ENCODE measurements around the gene TNP2.
A peak's percentile ranks its signal among the peaks of the same experiment; 100 is the strongest.

The TNP2 gene

DNA sequence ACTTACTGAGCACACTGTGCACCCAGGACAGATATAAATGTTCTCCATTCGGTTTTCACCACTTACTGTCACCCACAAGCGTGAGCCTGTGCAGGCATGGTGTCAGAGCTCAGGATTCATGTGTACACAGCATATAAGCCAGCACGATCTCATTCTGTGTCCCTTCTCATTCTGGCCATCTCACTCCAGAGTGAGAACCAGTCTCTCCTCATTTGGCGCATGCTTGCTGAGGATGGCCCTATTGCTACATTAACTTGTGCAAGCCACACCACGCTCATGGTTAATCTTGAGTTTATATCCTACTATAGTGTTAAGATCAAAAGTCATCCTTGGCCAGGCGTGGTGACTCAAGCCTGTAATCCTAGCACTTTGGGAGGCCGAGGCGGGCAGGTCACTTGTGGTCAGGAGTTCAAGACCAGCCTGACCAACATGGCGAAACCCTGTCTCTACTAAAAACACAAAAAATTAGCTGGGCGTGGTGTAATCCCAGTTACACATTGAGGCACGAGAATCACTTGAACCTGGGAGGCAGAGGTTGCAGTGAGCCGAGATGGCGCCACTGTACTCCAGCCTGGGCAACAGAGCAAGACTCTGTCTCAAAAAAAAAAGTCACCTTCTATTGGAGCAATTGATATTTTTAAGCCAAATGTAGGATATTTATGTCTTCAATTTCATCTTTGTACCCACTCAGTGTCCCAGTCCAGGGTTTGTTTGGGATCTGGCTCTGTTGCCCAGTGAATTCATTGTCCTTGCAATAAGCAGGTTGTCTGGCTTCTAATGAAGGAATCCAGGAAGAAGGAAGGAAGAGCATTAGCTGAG is 34.0 kb downstream of the TNP2 start:
- Histone ChIP-seq H3K4me1 (ENCODE audit: insufficient read depth, low read length) (peaks cover 88% of the 10 kb centered on the region), H4K20me1 (ENCODE audit: insufficient read depth, low read length) (no peaks in the 10 kb centered on the region), H3K4me2 (ENCODE audit: insufficient read depth, low read length) (no peak overlapping the region), H3K79me2 (ENCODE audit: insufficient read depth, low read length) (peaks cover 11% of the 10 kb centered on the region), H3K27ac (ENCODE audit: low read length) (peak overlapping the region; percentile 99), H3K9ac (ENCODE audit: low read depth, low read length) (peak overlapping the region; percentile 62; the same call in 1 of the 2 replicates), H3K36me3 (ENCODE audit: insufficient read depth, low read length) (no peaks in the 10 kb centered on the region), H3K27me3 (ENCODE audit: insufficient read depth, low read length, poor library complexity) (no peaks in the 10 kb centered on the region), H2AFZ (ENCODE audit: low read depth, low read length) (no peak overlapping the region), H3K4me3 (ENCODE audit: low read depth in 1 of 2, low read length in 2 of 2) (no peak overlapping the region), H3K9me3 (ENCODE audit: insufficient read depth, low read length, severe bottlenecking) (no peaks in the 10 kb centered on the region)
- no peak for DNase-seq
- no peak for ATAC-seq (ENCODE audit: insufficient read depth, low read depth)
- TF ChIP-seq, protein P1, sequence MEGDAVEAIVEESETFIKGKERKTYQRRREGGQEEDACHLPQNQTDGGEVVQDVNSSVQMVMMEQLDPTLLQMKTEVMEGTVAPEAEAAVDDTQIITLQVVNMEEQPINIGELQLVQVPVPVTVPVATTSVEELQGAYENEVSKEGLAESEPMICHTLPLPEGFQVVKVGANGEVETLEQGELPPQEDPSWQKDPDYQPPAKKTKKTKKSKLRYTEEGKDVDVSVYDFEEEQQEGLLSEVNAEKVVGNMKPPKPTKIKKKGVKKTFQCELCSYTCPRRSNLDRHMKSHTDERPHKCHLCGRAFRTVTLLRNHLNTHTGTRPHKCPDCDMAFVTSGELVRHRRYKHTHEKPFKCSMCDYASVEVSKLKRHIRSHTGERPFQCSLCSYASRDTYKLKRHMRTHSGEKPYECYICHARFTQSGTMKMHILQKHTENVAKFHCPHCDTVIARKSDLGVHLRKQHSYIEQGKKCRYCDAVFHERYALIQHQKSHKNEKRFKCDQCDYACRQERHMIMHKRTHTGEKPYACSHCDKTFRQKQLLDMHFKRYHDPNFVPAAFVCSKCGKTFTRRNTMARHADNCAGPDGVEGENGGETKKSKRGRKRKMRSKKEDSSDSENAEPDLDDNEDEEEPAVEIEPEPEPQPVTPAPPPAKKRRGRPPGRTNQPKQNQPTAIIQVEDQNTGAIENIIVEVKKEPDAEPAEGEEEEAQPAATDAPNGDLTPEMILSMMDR (IDR thresholded peaks at IDR 0.05; ENCODE audit: borderline replicate concordance, extremely low read depth, low read length, poor library complexity, severe bottlenecking) = no peak
- TF ChIP-seq EZH2 (IDR thresholded peaks at IDR 0.05; ENCODE audit: borderline replicate concordance, low read depth, low read length, severe bottlenecking) = no peak

DNA sequence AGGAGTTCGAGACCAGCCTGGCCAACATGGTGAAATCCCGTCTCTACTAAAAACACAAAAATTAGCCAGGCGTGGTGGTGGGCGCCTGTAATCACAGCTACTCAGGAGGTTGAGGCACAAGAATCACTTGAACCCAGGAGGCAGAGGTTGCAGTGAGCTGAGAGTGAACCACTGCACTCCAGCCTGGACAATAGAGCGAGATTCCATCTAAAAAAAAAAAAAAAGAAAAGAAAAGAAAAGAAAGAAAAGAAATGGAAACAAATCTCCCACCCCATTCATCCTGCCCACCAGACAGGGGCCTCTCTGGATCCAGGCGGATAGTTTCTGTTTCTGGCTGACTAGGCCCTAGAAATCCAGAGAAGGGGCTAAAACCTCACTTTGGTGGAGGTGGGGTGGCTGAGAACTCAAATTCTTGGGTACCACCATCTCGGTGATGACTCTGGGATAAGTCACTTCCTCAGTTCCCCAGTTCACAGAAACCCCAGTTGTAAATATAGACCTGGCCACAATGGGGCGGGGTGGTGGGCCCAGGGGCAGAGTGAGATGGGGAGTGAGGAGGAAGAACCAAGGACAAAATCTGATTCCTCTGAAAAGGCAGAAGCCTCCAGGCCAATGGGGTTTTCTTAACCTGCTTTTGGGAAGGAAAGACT is 35.3 kb downstream of the TNP2 start:
- no peak overlapping the region for H2AFZ ChIP-seq (ENCODE audit: low read depth, low read length)
- peaks cover 6% of the 10 kb centered on the region; the same call in 1 of the 2 replicates for H3K79me2 ChIP-seq (ENCODE audit: insufficient read depth, low read length)
- TF ChIP-seq, protein P1 (IDR thresholded peaks at IDR 0.05; ENCODE audit: borderline replicate concordance, extremely low read depth, low read length, poor library complexity, severe bottlenecking) = peak; percentile 37
- no peak for TF ChIP-seq EZH2 (IDR thresholded peaks at IDR 0.05; ENCODE audit: borderline replicate concordance, low read depth, low read length, severe bottlenecking)
- no peaks in the 10 kb centered on the region for H3K27me3 ChIP-seq (ENCODE audit: insufficient read depth, low read length, poor library complexity)
- no peaks in the 10 kb centered on the region for H3K36me3 ChIP-seq (ENCODE audit: insufficient read depth, low read length)
- peak overlapping the region; percentile 20 for H3K4me2 ChIP-seq (ENCODE audit: insufficient read depth, low read length)
- no peak for ATAC-seq (ENCODE audit: insufficient read depth, low read depth)
- H3K27ac ChIP-seq (ENCODE audit: low read length) = peak overlapping the region; percentile 99
- no peaks in the 10 kb centered on the region for H3K9me3 ChIP-seq (ENCODE audit: insufficient read depth, low read length, severe bottlenecking)
- peaks cover 88% of the 10 kb centered on the region for H3K4me1 ChIP-seq (ENCODE audit: insufficient read depth, low read length)
- no peaks in the 10 kb centered on the region for H4K20me1 ChIP-seq (ENCODE audit: insufficient read depth, low read length)
- H3K9ac ChIP-seq (ENCODE audit: low read depth, low read length) = peak overlapping the region; percentile 62
- no peak overlapping the region for H3K4me3 ChIP-seq (ENCODE audit: low read depth in 1 of 2, low read length in 2 of 2)
- peak; percentile 76 for DNase-seq

GRCh38 chr16:11232852-11233726 is 36.0 kb downstream of the TNP2 start:
- no peak overlapping the region for H2AFZ ChIP-seq (ENCODE audit: low read depth, low read length)
- H3K9ac ChIP-seq (ENCODE audit: low read depth, low read length) = peak overlapping the region; percentile 62

More at GRCh38 chr16:11232852-11233726, 36.0 kb downstream of the TNP2 start:
- H3K4me2 ChIP-seq (ENCODE audit: insufficient read depth, low read length) = peak overlapping the region; percentile 49
- no peaks in the 10 kb centered on the region for H3K9me3 ChIP-seq (ENCODE audit: insufficient read depth, low read length, severe bottlenecking)
- H3K4me1 ChIP-seq (ENCODE audit: insufficient read depth, low read length) = peaks cover 84% of the 10 kb centered on the region
- no peaks in the 10 kb centered on the region for H3K36me3 ChIP-seq (ENCODE audit: insufficient read depth, low read length)
- ATAC-seq (ENCODE audit: insufficient read depth, low read depth) (peak; percentile 86), DNase-seq (peak; percentile 99)
- H3K27me3 ChIP-seq (ENCODE audit: insufficient read depth, low read length, poor library complexity) = no peaks in the 10 kb centered on the region
- H3K79me2 ChIP-seq (ENCODE audit: insufficient read depth, low read length) = peaks cover 6% of the 10 kb centered on the region; the same call in 1 of the 2 replicates
- TF ChIP-seq EZH2 (IDR thresholded peaks at IDR 0.05; ENCODE audit: borderline replicate concordance, low read depth, low read length, severe bottlenecking) = no peak
- TF ChIP-seq, protein P1 (IDR thresholded peaks at IDR 0.05; ENCODE audit: borderline replicate concordance, extremely low read depth, low read length, poor library complexity, severe bottlenecking) = peak; percentile 45
- H4K20me1 ChIP-seq (ENCODE audit: insufficient read depth, low read length) = no peaks in the 10 kb centered on the region
- 0 out of 4 replicates have a peak overlapping the region, but pooled peaks of 1 of the 2 experiments have one; percentile 14 for H3K4me3 ChIP-seq (ENCODE audit: low read depth in 1 of 2, low read length in 2 of 2)
- peak overlapping the region; percentile 99 for H3K27ac ChIP-seq (ENCODE audit: low read length)
